ENCODE measurements around the gene KBTBD13.
A peak's percentile ranks its signal among the peaks of the same experiment; 100 is the strongest.
"Not testable (repeated sequence)": the region's sequence is repeated elsewhere in the genome, so short reads cannot be mapped to it uniquely, and the experiment has no call there.

KBTBD13 gene

GRCh38 chr15:65076486-65077290 is at the start of gene KBTBD13:
Gene KBTBD13 (plus strand): TSS chr15:65076746. CDS start chr15:65076816, 70 bp downstream.
- DNase-seq (ENCODE audit: low spot score), result no peak

GRCh38 chr15:65026756-65027155 is 49.8 kb upstream of the KBTBD13 start:
- no peak for DNase-seq (ENCODE audit: low spot score)

- no peak for DNase-seq (ENCODE audit: low spot score)
Measured at GRCh38 chr15:65027593-65027992, 49.0 kb upstream of the KBTBD13 start.

- DNase-seq (ENCODE audit: low spot score), result no peak
Measured at GRCh38 chr15:65028338-65028737, 48.2 kb upstream of the KBTBD13 start.

- peak; percentile 95 for DNase-seq (ENCODE audit: low spot score)
Measured at GRCh38 chr15:65028921-65029735, 47.4 kb upstream of the KBTBD13 start, which contains the start of gene MTFMT. Gene MTFMT (minus strand): TSS chr15:65029639. CDS start chr15:65029613, 26 bp downstream.

GRCh38 chr15:65029736-65030208 is 46.8 kb upstream of the KBTBD13 start:
- no peak for DNase-seq (ENCODE audit: low spot score)

GRCh38 chr15:65032801-65033537 is 43.6 kb upstream of the KBTBD13 start:
- peak; percentile 85 for DNase-seq (ENCODE audit: low spot score)

- DNase-seq (ENCODE audit: low spot score), result no peak
Measured at GRCh38 chr15:65033659-65034269, 42.8 kb upstream of the KBTBD13 start.

GRCh38 chr15:65034719-65035118 is 41.8 kb upstream of the KBTBD13 start:
- no peak for DNase-seq (ENCODE audit: low spot score)

- no peak for DNase-seq (ENCODE audit: low spot score)
Measured at GRCh38 chr15:65037309-65037708, 39.2 kb upstream of the KBTBD13 start.

GRCh38 chr15:65038428-65038827 is 38.1 kb upstream of the KBTBD13 start:
- no peak for DNase-seq (ENCODE audit: low spot score)

- DNase-seq (ENCODE audit: low spot score), result no peak
Measured at GRCh38 chr15:65038836-65039235, 37.7 kb upstream of the KBTBD13 start.

GRCh38 chr15:65040461-65040860 is 36.1 kb upstream of the KBTBD13 start:
- DNase-seq (ENCODE audit: low spot score), result no peak

GRCh38 chr15:65041787-65042186 is 34.8 kb upstream of the KBTBD13 start:
- DNase-seq (ENCODE audit: low spot score), result no peak

GRCh38 chr15:65042776-65043327 is 33.7 kb upstream of the KBTBD13 start:
- no peak for DNase-seq (ENCODE audit: low spot score)

- not testable (repeated sequence) for DNase-seq (ENCODE audit: low spot score)
Measured at GRCh38 chr15:65044218-65044617, 32.3 kb upstream of the KBTBD13 start.

- DNase-seq (ENCODE audit: low spot score), result no peak
Measured at GRCh38 chr15:65044724-65045481, 31.6 kb upstream of the KBTBD13 start, which contains the start of gene SLC51B. Gene SLC51B (plus strand): TSS chr15:65045387. CDS start chr15:65050005, 4,618 bp downstream.

GRCh38 chr15:65048241-65048640 is 28.3 kb upstream of the KBTBD13 start:
- no peak for DNase-seq (ENCODE audit: low spot score)

GRCh38 chr15:65049418-65049840 is 27.1 kb upstream of the KBTBD13 start:
- peak; percentile 94 for DNase-seq (ENCODE audit: low spot score)

GRCh38 chr15:65050270-65050669 is 26.3 kb upstream of the KBTBD13 start:
- no peak for DNase-seq (ENCODE audit: low spot score)
